ENCODE measurements around the gene ITPR2.

- TF ChIP-seq EZH2 (optimal IDR thresholded peaks at IDR 0.05; ENCODE audit: low read depth, low read length) (no peak), CTCF (IDR thresholded peaks at IDR 0.05; ENCODE audit: low read length) (no peak), EZH2phosphoT487 (IDR thresholded peaks at IDR 0.05; ENCODE audit: low read length) (no peak)
Measured at GRCh38 chr12:26724309-26724702, 108.7 kb downstream of the ITPR2 start.

Measured in MM.1S (cell line).